ACC112 (cell line): Measurements from ENCODE around the gene GJA10.

Experiments
- H2AFZ ChIP-seq: fragments of 200-600 bp; sonication (generic); one replicate; pipeline ENCODE4 v1.6.0; 2017; ENCODE audit warnings: antibody characterized with exemption, low read length; ENCODE audit not compliant: unreplicated experiment
- H3K27ac ChIP-seq: fragments of 200-600 bp; sonication (generic); 2 replicates; pipeline ENCODE4 v1.5.1; 2014; ENCODE audit warnings: low read depth, mild to moderate bottlenecking, antibody characterized with exemption, low read length, moderate library complexity
- H3K27me3 ChIP-seq: fragments of 200-600 bp; sonication (generic); 2 replicates; pipeline ENCODE4 v1.6.1; 2014; ENCODE audit warnings: mild to moderate bottlenecking, antibody characterized with exemption, low read length, moderate library complexity, mixed read lengths; ENCODE audit not compliant: insufficient read depth
- H3K36me3 ChIP-seq: fragments of 200-600 bp; sonication (generic); 2 replicates; pipeline ENCODE4 v1.6.1; 2016; ENCODE audit warnings: mild to moderate bottlenecking, antibody characterized with exemption, low read length, moderate library complexity, mixed read lengths; ENCODE audit not compliant: insufficient read depth
- H3K4me1 ChIP-seq: fragments of 200-600 bp; sonication (generic); one replicate; pipeline ENCODE4 v1.6.1; 2016; ENCODE audit warnings: low read length, mixed read lengths; ENCODE audit not compliant: insufficient read depth, unreplicated experiment, control insufficient read depth
- H3K4me3 ChIP-seq: fragments of 200-600 bp; sonication (generic); 2 replicates; pipeline ENCODE4 v1.5.1; 2014; ENCODE audit warnings: mild to moderate bottlenecking, low read depth, low read length
- H3K79me2 ChIP-seq: fragments of 200-600 bp; sonication (generic); one replicate; pipeline ENCODE4 v1.6.0; 2016; ENCODE audit warnings: low read length; ENCODE audit not compliant: control insufficient read depth, unreplicated experiment, insufficient read depth

The GJA10 gene

GRCh38 chr6:89934685-89935366, 40.6 kb downstream of the GJA10 start:
- Histone ChIP-seq H3K36me3 (no peaks in the 10 kb centered on the region), H2AFZ (no peak overlapping the region), H3K4me3 (no peak overlapping the region), H3K79me2 (no peaks in the 10 kb centered on the region), H3K4me1 (no peaks in the 10 kb centered on the region), H3K27me3 (peaks cover 12% of the 10 kb centered on the region), H3K27ac (no peak overlapping the region)

GRCh38 chr6:89936177-89936576, 41.9 kb downstream of the GJA10 start:
- no peaks in the 10 kb centered on the region for H3K79me2 ChIP-seq
- H3K36me3 ChIP-seq: no peaks in the 10 kb centered on the region
- peaks cover 12% of the 10 kb centered on the region for H3K27me3 ChIP-seq
- no peak overlapping the region for H2AFZ ChIP-seq
- no peak overlapping the region for H3K27ac ChIP-seq
- no peaks in the 10 kb centered on the region for H3K4me1 ChIP-seq
- no peak overlapping the region for H3K4me3 ChIP-seq

GRCh38 chr6:89938014-89938413, 43.7 kb downstream of the GJA10 start:
- no peaks in the 10 kb centered on the region for H3K36me3 ChIP-seq
- no peaks in the 10 kb centered on the region for H3K4me1 ChIP-seq
- peaks cover 14% of the 10 kb centered on the region for H3K27me3 ChIP-seq
- no peak overlapping the region for H3K27ac ChIP-seq
- no peak overlapping the region for H3K4me3 ChIP-seq
- H2AFZ ChIP-seq: no peak overlapping the region
- H3K79me2 ChIP-seq: no peaks in the 10 kb centered on the region

GRCh38 chr6:89939144-89939543, 44.9 kb downstream of the GJA10 start:
- H3K4me3 ChIP-seq: no peak overlapping the region

DNA sequence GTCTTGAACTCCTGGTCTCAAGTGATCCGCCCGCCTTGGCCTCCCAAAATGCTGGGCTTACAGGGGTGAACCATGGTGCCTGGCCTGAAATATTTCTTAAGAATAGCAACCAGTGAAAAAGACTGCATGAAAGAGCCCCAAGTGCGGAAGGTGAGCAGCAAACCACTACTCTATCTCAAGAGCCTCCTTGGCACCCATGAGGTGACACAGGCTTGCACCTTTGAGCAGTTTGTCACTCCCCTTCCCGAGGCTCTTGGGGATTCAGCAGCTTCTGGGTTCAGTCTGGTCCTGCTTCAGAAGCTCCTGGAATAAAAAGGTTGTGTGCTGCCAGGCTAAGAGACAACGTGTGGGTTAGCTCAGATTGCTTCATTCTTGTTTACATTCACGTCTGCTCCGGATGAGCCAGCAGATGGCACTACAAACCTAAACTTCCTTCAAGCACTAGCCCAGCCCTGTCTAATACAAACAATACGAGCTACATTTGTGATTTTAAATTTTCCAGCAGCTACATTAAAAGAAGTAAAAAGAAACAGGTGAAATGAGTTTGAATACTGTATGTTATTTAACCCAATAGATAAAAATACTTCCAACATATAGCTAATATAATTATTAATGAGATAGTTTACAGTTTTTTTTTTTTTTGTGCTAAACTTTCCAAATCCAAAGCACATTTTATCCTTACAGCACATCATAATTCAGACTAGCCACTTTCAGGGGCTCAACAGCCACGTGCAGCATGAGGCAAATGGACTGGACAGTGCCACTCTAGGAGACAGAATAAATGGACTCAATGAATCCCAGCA, 46.2 kb downstream of the GJA10 start:
- no peak overlapping the region for H2AFZ ChIP-seq
- no peaks in the 10 kb centered on the region for H3K79me2 ChIP-seq
- H3K4me3 ChIP-seq: no peak overlapping the region
- H3K27ac ChIP-seq: no peak overlapping the region
- peaks cover 25% of the 10 kb centered on the region for H3K27me3 ChIP-seq
- H3K36me3 ChIP-seq: no peaks in the 10 kb centered on the region
- no peaks in the 10 kb centered on the region for H3K4me1 ChIP-seq

More at GRCh38 chr6:89939144-89939543, 44.9 kb downstream of the GJA10 start:
- no peak overlapping the region for H3K27ac ChIP-seq
- no peak overlapping the region for H2AFZ ChIP-seq
- no peaks in the 10 kb centered on the region for H3K36me3 ChIP-seq
- H3K79me2 ChIP-seq: no peaks in the 10 kb centered on the region
- H3K4me1 ChIP-seq: no peaks in the 10 kb centered on the region
- H3K27me3 ChIP-seq: peaks cover 22% of the 10 kb centered on the region

DNA sequence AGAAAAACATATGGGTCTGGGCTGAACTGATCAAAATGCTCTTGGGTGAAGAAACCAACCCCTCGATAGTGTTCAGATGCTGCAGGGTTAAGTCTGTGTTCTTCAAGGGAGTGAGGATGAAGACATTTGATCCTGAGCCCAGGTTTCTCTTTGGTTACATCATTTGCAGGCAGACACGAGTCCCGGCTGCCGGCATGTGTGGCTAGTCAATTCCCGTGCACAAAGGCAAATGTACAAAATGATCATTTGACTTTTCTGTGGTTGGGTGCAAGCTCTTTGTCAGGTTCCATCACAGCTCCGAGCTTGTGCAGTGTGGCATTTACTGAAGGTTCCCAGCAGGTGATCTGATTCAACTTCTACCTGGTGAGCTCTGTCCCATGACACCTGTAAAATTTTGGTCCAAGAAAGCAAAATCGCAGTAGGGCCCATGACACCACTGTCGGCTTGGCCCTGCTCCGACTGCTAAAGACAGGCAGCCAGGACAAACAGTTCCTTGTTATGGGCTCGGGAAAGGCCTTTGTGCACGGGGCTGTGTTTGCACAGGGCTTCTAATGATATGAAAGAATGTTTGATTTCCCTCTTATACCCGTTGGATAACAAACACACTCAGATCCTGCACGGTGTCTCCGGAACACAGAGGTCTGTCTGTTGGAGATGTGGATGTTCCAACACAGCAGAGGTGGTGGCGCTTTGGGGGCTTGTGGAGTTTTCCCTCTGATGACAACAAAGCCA, 46.9 kb downstream of the GJA10 start:
- Histone ChIP-seq H2AFZ (no peak overlapping the region), H3K27me3 (peaks cover 19% of the 10 kb centered on the region), H3K27ac (no peak overlapping the region), H3K4me1 (no peaks in the 10 kb centered on the region), H3K36me3 (no peaks in the 10 kb centered on the region), H3K4me3 (no peak overlapping the region), H3K79me2 (no peaks in the 10 kb centered on the region)

DNA sequence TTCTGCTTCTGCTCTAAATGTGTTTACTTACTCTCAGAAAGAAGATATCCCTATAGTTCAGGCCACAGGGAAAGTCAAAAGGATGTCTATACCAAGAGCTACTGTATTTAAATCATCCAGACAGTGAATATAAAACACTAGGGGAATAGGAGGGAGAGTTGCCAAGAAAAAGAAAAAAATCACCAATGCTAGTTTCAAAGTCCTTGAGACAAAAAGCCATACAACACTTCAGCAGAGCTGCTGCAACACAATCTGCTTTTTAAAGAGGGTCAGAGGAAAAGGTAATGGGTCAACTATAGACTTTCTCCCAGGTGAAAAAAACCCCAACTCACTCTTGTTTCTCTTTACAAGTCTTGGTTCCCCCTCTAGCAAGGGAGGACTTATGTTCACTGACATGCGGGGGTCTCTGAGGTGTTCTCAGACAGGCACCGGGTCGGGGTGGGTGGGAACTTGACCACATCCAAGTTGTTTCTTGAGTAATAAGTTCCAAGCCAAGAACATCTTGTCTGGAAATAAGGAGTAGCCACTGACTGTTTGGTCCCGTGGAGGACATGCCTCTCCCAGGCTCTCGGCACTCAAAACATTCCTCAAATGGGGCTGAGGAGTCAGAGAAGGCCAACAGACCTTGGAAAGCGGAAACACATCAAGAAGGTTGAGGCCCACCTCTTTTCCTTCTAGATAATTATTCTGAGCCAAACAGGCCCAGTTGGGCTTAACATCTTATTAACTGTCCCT, 47.7 kb downstream of the GJA10 start:
- no peaks in the 10 kb centered on the region for H3K4me1 ChIP-seq
- peaks cover 14% of the 10 kb centered on the region; the same call in 1 of the 2 replicates for H3K27me3 ChIP-seq
- H2AFZ ChIP-seq: no peak overlapping the region
- no peaks in the 10 kb centered on the region for H3K36me3 ChIP-seq
- H3K79me2 ChIP-seq: no peaks in the 10 kb centered on the region
- no peak overlapping the region for H3K27ac ChIP-seq
- H3K4me3 ChIP-seq: no peak overlapping the region

- Histone ChIP-seq H3K4me3 (no peak overlapping the region), H3K27me3 (peaks cover 13% of the 10 kb centered on the region; the same call in 1 of the 2 replicates), H2AFZ (no peak overlapping the region), H3K36me3 (no peaks in the 10 kb centered on the region), H3K4me1 (no peaks in the 10 kb centered on the region), H3K79me2 (no peaks in the 10 kb centered on the region), H3K27ac (no peak overlapping the region)
These were observed 48.3 kb downstream of the GJA10 start for GRCh38 chr6:89942601-89943000.

GRCh38 chr6:89944181-89944755, 50.0 kb downstream of the GJA10 start:
- Histone ChIP-seq H3K27ac (no peak overlapping the region), H3K27me3 (peaks cover 13% of the 10 kb centered on the region; the same call in 1 of the 2 replicates), H3K4me3 (no peak overlapping the region), H3K36me3 (no peaks in the 10 kb centered on the region), H3K4me1 (no peaks in the 10 kb centered on the region), H3K79me2 (no peaks in the 10 kb centered on the region), H2AFZ (no peak overlapping the region)
